NOMO-1 treated with dmso at 0.1 percent for 144 hours (cell line): Measurements from ENCODE around the gene ATP2C1.

Experiments used
- DNase-seq: peaks from one replicate; lab custom pipeline; 2025; ENCODE audit not compliant: unreplicated experiment; lab: John Stamatoyannopoulos, UW

Gene ATP2C1

DNA sequence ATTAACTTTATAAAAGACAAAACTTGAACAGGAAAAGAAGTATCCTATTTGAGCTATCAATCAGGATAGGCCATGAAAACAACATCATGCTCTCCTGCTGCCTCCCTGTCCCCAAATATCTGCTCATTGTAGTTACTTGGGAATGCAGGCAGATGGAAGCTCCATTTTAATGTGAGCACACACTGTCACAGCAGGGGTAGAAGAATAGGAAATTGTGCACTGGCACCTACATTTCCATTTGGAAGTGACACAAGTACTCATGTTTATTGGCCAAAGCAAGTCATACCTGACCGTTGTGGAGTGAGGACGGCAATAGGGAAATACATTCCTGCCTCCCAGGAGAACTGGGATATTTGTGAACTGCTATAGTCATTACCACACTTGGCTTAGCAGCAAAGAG lies 80.3 kb downstream of the ATP2C1 start:
- DNase-seq = no peak

DNA sequence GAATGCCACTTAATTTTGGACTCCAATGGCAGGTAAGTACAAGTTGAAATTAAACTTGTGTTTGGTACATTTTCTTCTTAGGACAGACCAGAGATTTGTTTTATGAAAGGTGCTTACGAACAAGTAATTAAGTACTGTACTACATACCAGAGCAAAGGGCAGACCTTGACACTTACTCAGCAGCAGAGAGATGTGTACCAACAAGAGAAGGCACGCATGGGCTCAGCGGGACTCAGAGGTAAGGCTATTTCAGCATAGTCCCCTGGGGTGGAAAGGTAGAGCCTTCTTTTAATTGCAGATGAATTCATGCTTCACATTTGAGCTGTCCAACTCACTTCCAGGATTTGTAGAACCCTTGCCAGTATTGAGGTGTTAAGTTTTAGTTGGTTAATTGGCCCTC lies 81.4 kb downstream of the ATP2C1 start:
- no peak for DNase-seq

DNA sequence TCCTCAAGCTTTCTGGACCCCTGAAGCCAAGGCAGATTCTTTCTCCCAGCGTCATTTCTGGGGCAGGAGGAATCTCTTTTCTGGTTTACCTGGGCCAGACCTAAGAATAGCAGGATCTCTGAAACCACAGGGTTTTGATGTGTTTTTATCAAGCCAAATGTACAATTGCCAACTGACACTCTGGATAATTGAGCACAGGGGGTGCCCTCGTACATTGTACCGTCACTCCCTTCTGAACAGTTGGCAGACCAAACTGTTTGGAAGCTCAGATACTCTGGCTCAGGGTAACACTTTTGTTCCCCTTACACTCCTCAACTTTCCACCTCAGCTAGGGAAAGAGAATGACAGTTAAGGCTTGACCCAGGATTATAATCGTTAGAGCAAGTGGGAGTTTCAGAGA lies 82.8 kb downstream of the ATP2C1 start:
- no peak for DNase-seq

DNA sequence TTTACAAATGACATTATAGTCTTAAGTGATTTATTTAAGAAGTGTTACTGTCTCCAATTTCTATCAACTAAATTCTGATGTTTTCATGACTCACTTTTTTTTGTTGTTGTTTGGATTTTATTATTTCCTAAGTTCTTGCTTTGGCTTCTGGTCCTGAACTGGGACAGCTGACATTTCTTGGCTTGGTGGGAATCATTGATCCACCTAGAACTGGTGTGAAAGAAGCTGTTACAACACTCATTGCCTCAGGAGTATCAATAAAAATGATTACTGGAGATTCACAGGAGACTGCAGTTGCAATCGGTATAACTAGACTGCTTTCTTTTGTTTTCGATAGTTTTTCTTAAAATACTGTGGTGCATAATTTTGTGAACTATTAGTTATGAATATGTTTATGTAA lies 85.2 kb downstream of the ATP2C1 start:
- no peak for DNase-seq

DNA sequence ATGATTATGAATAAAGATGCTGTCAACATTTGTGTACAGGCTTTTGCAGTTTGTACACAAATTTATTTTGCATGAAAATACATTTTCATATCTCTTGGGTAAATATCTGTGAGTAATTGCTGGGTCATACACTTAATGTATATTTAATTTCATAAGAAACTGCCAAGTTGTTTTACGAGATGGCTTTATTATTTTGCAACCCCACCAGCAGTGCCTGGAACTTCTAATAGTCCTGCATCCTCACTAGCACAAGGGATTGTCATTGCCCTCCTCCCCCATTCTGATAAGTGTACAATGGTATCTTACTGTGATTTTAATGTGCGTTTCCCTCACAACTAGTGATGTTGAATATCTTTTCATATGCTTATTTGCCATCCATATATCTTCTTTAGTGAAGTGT lies 87.6 kb downstream of the ATP2C1 start:
- DNase-seq = no peak

DNA sequence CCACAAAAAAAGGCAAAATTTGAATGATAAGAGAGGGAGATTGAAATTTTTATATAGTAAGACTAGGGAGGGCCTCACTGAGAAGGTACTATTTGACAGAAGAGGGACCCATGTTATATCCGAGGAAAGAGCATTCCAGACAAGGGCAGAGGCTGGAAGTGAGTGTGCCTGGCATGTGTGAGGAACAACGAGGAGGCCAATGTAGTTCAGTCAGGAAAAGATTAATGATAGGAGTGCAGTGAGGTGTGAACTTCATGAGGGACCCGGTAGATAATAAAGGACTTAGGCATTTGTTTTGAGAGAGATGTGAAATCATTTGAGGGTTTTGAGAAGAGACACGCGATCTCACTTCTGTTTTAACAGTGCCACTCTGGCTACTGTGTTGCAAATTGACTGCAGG lies 96.4 kb downstream of the ATP2C1 start:
- no peak for DNase-seq

DNA sequence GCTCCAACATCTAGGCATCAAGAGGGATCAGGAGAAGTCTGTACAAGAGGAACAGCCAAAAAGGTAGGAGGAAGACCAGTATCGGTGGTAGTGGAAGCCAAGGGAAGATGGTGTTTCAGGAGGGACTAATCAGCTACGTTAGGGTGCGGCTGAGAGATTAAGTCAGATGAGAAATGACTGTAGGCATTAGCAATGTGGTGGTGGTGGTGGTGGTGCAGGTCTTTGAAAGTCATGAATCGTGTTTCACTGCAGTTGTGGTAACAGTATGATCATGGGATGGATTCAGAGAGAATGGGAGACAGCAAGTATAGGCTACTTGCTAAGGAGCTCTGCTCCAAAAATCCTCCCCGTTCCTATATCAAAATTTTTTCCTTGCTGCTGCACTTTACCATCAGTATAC lies 97.2 kb downstream of the ATP2C1 start:
- no peak for DNase-seq

DNA sequence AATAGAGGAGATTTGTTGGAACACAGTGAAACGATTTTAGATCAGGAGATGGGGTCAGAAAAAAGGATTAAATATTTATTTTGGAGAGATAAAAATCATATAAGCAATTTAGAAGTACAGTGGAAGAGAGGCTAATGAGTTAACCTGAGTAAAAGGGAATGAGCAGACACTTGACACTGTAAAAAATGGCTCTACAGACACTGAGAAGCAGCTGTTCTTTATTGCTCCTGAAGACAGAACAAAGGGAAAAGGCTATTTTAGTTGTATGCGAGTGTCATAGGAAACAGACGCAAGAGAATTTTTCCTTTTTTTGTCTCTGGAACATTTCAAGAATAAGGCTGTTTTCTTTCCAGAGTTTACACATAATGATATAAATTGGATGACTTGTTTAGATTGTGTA lies 98.5 kb downstream of the ATP2C1 start:
- DNase-seq = no peak

DNA sequence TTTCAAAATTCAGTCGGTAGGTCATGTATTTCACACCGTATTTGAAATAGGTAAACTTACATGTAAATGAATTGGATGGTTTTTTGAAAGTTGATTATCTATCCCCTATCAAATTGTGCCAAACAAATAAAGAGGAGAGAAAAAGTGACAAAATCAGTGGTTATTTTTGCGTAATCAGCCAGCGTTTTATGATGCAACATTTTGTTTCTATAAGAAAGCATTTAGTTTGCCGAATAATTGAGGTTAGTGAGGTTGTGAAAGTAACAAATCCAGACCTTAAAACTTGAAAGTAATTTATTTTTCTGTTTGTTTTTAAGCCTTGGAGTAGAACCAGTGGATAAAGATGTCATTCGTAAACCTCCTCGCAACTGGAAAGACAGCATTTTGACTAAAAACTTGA lies 103.4 kb downstream of the ATP2C1 start:
- peak; percentile 21 for DNase-seq

DNA sequence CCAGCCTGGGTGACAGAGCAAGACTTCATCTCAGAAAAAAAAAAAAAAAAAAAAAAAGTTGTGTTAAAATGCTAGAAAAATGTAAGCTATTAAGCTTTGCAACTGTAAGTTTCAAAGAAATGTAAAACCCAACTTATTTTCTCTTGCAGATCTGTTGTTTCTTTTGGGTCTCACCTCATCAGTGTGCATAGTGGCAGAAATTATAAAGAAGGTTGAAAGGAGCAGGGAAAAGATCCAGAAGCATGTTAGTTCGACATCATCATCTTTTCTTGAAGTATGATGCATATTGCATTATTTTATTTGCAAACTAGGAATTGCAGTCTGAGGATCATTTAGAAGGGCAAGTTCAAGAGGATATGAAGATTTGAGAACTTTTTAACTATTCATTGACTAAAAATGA lies 107.2 kb downstream of the ATP2C1 start:
- DNase-seq = no peak

DNA sequence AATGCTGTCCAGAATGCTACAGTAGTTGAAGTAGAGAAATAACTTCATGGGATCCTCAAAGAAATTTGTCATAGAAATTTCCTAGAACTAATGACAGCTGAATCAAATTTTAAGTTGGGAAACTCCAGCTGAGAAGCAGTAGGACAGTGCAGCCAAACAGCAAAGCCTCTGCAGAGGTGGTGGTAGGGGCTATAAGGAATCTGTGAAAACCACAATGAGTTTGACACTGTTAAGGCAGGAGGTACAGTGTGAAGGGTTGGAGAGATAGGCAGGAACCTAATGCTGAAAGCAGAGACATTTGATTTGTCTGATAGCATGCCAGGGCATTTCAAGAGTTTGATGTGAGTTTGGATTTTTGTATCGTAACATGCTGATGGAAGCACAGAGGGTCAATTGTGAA lies 110.7 kb downstream of the ATP2C1 start:
- DNase-seq = no peak

DNA sequence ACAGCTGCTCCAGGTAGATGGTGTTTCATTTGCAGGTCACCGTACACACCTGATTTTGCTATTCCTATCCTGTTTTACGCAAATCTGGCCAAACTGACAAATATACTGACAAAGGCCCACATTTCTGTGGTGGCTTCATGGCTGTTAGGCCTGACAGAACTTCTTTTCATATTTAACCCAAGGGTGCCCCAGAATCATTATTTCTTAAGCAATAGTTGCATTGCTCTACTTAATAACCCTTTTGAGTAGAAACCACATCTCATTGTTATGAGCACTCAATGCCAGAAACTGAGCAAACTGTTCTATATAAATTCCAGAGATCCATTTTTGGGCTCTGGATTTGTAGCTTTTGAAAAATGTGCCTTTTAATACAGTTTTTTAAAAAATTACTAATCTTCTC lies 113.4 kb downstream of the ATP2C1 start:
- DNase-seq = no peak

DNA sequence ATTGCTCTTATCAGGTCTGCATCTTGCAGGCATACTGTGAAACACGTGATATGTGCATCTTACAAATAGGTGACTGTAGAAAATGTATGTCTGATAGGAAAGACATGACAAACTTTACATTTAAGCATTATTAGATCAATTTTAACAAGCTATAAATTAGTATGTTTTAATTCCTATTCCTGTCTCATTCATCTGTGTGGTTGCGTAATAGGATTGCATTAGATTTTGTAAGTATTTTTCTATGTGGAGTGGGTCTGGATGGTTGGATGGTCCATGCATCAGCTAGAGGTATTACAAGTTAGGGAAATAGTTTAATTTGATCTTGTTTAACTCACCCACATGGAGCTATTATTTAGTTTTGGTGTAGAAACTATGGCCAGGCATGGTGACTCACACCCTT lies 113.9 kb downstream of the ATP2C1 start:
- DNase-seq = no peak

DNA sequence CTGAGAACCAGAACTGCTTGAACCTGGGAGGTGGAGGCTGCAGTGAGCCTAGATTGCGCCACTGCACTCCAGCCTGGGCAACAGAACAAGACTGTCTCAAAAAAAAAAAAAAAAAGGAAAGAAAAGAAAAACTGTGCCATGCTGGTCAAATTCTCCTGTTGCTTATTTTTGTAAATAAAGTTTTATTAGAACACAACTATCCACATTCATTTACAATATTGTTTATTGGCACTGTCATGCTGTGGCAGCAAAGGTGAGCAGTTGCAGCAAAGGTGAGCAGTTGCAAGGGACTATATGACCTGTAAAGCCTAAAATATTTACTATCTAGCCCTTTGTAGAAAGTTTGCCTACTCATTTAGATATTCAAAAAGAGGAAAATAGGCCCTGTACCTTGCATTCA lies 114.4 kb downstream of the ATP2C1 start:
- no peak for DNase-seq

DNA sequence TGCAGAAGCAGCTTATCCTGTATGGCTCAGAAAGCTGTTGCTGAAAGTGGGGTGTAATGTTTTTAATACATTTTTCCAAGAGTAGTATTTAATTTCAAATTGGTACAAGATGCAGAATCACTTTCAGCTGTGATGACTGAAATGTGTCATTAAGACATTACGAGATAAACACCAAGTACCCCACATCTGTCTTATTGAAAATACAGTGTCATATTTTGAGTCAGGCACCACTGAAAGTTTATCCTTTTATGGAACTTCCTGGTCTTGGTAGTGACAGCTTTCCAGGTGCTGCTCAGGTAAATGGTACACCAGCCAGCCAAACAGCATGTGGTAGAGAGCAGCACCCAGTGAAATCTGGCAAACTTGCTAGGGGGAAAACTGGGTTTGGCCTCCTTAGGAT lies 115.8 kb downstream of the ATP2C1 start:
- DNase-seq = no peak

DNA sequence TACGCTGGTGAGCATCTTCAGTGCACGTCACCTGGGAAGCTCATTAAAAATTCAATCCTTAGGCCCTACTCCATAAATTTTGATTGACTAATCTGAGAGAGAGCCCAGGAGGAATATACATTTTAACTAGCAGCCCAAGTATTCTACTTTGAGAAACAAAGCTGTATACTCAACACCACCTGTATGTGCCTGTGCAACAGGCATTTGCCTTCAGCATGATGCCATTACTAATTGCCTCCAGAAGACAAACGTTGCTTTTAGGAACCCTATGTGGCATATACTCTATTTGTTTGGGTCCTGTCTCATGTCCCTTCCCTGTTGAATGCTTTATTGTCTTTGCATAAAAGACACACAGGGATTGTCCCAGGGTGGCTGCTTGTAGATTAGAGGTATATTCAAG lies 125.1 kb downstream of the ATP2C1 start:
- DNase-seq = no peak

DNA sequence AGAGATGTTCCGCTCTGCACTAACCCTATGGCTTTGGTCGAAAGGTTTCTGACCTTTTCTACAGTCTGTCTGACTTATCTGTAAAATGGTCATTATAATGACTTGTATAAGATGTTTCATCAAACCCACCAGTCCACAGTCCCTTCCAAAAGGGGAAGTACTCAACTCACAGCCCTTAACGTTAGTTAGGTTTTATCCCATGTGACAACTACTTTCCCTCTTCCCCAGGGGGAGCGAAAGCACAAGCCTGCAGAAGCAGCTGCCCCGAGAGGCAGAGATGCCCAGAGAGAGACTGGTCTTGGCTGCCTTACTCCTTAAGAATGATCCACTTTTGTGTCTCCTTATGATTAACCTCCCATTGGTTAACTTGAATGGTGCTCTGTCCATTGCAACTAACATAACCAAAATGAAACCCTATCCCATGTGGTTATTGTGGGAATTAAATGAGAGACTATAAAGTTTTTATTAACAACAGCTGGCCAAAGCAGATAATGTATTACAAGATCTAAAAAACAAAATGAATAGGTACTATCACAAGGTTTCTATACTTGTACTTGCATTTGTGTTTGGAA lies 126.3 kb downstream of the ATP2C1 start:
- DNase-seq = peak; percentile 78

DNA sequence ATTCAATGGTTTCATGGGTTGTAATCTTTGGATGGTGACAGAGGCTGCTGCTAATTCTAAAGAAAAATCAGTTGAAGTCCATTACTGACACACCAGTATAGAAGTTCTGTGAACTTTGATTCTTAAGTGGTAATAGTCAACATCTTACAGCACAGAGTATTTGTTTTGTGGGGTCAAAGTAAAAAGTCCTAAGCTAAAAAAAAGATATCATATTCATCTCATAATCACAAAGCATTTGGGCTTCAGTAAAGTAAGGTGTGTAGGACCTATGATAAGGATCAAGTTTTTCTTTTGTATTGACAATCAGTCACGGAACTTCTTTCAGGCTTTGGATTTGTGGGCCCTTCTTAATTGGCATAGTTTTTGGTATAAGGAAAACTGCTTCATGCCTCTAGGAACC lies 131.7 kb downstream of the ATP2C1 start:
- no peak for DNase-seq

DNA sequence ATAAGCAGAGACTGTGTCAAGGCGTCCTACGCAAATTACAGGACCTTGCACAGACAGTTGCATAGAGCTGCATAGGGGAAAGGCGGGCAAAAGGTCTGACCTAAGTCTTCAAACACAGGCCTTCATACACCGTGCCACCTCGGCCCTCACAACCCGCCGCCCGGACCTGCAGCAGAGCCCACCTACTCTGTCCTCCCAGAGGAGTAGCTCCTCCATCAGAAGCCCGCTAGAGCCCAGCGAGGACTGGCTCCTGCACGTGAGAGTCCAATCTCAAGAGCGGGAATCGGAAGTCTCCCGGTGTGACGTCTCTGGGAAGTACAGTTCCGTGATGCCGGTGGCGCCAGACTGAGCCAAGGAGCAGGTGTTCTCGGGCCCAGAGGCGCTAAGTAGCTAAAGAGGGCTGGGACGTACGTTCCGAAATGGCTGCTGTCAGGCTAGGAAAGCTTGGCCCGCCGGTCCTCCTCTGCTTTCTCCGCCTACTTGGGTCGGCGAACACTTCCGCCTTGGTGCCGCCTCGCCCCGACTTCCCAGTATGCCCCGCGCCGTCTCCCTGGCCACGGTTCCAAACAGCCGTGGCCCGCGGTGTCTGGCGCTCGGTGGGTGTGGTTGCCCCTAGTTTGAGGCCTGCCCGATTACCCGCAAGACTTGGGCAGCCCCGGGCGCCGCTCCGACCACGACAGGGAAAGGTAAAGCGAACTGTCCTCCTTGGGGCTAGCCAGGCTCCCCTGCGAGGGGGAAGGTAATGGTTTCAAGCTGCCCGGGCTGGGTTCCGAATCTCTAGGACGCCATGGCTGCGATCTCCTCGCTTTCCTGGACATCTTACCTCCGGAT lies 132.7 kb downstream of the ATP2C1 start, which contains the start of the genes ASTE1 and NEK11:
Gene ASTE1, minus strand, starts transcription at position 505 of the 831 bp plus-strand sequence. CDS start 1,519 bp downstream, outside the sequence.
Gene NEK11, plus strand, starts transcription at position 557 of the 831 bp plus-strand sequence. CDS start 2,832 bp downstream, outside the sequence.
- DNase-seq = peak; percentile 95

DNA sequence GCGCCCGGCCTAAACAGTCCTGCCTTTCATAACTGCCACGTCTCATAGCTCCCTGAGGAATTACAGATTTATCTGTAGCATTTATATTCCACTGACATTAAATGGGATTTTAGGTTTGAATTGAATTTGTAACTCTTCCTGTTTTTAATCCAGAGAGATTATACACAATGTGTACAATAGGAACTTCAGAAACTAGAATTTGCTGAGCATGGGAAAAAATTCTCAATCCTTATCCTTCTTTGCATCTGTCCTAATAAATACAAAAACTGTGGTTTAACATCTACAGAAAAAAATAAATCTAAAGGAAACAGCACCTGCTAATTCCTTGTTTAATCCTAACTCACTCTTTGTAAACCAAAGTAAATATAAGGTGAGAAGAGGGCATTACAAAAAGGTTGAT lies 135.0 kb downstream of the ATP2C1 start:
- no peak for DNase-seq

DNA sequence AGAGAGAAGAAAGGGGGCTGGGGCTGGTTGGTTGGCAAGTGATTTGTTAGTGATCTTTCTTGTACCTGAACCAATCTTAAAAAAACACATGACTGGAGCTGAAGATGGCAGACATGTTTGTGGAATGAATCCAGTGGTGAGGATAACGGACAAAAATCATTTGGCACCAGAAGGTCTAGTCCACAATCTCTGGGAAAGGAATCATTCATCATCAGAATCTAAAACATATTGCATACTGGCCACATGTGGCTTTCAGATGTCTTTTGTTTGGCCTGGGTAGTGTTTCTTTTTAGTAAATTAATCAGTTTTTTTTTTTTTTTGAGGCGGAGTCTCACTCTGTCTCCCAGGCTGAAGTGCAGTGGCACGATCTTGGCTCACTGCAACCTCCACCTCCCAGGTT lies 137.8 kb downstream of the ATP2C1 start:
- no peak for DNase-seq

DNA sequence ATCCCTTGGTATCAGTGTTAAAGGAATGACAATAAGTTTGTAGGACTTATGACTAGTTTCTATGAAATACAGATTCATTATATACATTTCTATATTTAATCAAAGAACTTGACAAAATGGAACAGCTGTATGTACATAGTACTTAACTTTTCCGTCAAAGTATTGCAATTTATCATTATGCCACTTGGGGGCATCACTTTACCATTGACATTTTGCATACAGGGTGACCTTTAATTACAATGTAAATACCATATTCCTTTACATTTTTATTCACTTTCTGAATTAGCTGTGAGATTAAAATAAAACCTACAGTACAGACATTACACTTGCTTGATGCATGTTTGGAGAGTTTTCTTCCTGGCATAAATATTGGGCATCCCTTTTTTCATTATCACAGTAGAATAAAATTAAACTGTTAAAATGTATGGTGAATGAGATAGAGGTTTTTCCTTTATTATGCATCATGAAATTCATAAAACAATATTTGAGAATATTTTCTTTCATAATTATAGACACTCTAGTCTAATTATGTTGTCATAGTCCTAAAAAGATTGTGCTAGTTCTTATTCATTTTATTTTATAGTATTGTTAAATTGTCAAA lies 139.7 kb downstream of the ATP2C1 start:
- DNase-seq = no peak
